RPMI7951 (cell line): ENCODE measurements around the gene TOP1. TPM values are rescaled to one million over a fixed set of nuclear protein-coding genes. Genes with fewer than 3 reads are reported as not detected.

Experiments used
- DNase-seq: peaks from one replicate; pipeline ENCODE4 v3.0.0-alpha.2; 2012; ENCODE audit warnings: low read depth
- total RNA-seq: library from RNA; depleted of rRNA; stranded (reverse); fragments of >200 nt; shearing (Covaris generic); gene quantifications from 2 replicates; pipeline ENCODE4 v1.2.3, GENCODE V29; 2014; rRNA removed

TOP1 gene
- 15.6 and 18.5 TPM in 2 replicates for total RNA-seq

DNA sequence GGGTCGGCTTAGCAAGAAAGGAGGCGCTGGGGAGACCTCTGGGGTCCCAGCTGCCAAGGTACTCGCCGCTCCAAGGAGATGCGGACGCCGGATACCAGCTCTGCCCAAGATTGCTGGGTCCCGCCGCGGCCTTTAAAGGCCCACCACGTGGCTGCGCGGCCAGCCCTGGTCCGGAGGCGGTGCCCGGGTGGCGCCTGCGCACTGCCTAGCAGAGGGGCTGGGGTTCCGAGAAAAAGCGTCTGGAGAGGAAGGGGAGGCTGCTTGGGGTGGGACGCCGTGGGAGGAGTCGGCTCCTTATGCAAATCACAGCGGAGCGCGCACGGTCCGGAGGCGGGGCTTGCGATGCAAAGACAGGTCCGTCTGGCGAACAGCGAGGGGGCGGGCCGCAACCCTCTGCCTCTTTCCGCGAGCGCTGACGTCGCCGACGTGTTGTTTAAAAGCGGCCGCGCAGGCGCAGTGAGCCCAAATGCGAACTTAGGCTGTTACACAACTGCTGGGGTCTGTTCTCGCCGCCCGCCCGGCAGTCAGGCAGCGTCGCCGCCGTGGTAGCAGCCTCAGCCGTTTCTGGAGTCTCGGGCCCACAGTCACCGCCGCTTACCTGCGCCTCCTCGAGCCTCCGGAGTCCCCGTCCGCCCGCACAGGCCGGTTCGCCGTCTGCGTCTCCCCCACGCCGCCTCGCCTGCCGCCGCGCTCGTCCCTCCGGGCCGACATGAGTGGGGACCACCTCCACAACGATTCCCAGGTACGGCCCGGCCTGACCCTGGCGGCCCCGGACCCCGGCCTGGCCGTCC, at the start of gene TOP1:
TSS of gene TOP1 (plus strand) at position 464 of the 791 bp plus-strand sequence. CDS start at position 710, 246 bp downstream.
- DNase-seq, result peak; percentile 100

GRCh38 chr20:40979247-40979646, 49.4 kb upstream of the TOP1 start:
- DNase-seq, result no peak

- DNase-seq, result no peak
Observed at GRCh38 chr20:40980106-40980827, 48.4 kb upstream of the TOP1 start.

DNA sequence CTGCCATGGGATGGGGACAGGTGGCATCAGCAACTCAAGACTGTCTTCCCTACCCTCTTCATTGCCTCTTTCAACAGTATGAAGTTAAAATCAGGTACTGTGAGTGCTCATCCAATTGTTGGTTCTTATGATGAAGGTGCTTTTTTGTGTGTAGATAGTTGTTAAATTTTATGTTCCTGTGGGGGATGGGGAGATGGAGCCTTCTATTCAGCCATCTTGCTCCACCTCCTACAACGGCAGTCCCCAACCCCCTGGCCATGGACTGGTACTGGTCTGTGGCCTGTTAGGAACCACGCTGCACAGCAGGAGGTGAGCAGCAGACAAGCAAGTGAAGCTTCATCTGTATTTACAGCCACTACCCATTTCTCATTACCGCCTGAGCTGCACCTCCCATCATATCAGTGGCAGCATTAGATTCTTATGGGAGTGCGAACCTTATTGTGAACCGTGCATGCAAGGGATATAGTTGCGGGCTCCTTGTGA, 47.8 kb upstream of the TOP1 start:
- DNase-seq, result no peak

DNA sequence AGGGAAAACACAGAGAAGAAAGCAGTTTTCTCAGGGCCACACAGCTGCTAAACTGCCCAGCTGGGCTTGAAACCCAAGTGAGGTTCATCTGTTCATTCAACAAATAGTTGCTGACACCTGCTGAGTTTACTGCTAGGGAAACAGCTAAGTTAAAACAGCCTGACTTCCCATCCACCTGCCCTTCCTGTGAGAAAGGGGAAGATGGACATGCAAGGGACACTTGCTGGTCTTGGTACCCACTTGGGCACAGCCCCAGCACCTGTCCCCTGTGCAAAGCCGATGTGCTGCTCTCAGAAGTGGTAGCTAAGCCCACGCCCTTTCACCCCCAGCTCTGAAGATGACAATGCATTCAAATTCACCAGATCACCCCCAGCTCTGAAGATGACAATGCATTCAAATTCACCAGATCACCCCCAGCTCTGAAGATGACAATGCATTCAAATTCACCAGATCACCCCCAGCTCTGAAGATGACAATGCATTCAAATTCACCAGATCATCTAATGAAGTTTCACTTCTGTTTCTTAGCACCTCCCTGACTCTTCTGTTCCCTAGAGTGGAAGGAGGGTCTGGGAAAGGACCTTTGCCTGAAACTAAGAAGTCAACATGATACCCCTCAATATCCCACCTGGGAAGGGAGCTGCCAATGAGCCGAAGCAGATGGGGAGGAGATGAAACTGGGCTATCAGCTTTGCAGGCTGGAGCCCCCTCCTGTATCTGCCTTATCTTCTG, 46.0 kb upstream of the TOP1 start:
- no peak for DNase-seq

DNA sequence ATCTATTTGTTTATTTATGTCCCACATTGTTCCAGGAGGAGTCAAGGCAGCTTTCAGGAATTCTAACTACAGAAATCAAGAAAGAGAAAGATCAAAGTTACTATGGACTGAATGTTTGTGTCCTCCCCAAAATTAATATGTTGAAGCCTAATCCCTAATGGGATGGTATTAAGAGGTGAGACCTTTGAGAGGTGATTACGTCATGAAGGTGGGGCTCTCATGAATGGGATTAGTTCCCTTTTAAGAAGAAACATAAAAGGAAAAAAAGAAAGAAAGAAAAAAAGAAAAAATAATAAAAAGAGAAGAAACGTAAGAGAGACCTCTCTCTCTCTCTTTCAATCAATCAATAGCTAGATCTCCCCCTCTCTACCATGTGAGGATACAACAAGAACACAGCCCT, 44.7 kb upstream of the TOP1 start:
- no peak for DNase-seq

GRCh38 chr20:40984496-40984895, 44.1 kb upstream of the TOP1 start:
- DNase-seq, result no peak

DNA sequence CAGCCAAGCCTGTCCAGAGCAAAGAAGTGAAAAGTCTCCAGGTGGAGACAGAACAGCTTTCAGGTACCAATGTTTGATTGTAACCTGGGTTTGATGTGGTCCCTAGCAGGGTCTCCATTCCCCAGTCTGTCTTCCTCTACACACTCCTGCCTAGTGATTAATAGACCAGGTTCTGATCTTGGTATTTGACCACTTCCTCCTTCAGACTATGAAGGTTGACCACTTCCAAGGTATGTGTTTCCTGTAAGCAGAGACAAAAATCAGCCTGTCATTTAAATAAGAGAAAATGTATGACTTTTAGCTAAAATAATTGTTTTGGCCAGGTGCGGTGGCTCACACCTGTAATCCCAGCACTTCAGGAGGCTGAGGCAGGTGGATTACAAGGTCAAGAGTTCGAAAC, 41.8 kb upstream of the TOP1 start:
- DNase-seq, result no peak

GRCh38 chr20:40990542-40991120, 38.0 kb upstream of the TOP1 start:
- peak; percentile 91 for DNase-seq

GRCh38 chr20:40991181-40991889, 37.3 kb upstream of the TOP1 start:
- DNase-seq, result no peak

DNA sequence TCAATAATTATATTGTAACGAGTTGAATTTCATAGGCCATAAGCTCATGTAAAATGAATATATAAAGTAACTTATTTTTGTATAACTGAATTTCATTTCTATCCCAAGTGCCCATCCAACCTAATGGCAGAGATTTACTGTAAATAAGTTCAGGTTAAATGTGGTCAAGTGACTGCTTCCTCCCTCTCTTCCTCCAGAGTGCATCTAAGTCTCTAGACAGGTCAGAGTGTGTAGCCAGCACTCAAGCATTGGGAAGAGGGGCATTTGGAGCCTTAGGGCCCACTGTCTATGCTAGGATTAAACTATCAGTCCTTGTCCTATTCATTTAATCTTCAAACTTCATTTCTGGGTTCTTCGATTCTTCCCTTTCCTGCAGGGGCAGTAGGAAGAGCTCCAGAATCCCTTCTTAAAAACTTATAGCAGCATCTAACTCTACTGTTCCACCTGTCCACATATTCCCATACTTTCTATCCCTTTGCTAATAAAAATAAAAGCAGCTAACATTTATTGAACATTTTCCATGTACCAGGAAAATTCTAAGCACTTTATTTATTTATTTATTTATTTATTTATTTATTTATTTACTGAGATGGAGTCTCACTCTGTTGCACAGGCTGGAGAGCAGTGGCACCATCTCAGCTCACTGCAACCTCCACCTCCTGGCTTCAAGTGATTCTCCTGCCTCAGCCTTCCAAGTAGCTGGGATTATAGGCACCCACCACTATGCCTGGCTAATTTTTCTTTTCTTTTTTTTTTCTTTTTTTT, 36.1 kb upstream of the TOP1 start:
- no peak for DNase-seq

DNA sequence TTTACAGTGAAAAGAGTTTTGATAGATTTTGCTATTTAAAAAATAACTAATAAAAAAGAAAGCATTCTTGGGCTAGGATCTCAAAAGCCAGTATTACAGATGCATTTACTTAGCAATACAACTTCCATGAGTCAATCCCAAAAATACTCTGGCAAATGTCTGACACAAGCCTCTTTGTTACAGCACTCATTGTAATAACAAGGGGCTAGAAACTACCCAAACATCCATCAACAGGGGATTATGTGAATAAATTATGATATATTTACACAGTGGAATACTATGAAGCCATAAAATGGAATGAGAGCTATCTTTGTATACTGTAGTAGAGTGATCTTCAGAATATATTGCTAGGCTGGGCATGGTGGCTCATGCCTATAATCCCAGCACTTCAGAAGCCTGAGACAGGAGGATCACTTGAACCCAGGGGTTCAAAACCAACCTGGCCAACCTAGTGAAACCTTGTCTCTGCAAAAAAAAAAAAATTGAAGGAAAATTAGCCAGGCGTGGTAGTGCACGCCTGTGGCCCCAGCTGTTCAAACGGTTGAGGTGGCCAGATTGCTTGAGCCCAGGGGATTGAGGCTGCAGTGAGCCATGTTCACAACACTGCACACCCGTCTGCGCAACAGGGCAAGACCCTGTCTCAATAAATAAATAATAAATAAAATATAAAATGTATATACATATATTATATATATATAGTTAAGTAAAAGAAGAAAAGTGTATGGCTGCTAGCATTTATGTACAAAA, 34.7 kb upstream of the TOP1 start:
- DNase-seq, result no peak

DNA sequence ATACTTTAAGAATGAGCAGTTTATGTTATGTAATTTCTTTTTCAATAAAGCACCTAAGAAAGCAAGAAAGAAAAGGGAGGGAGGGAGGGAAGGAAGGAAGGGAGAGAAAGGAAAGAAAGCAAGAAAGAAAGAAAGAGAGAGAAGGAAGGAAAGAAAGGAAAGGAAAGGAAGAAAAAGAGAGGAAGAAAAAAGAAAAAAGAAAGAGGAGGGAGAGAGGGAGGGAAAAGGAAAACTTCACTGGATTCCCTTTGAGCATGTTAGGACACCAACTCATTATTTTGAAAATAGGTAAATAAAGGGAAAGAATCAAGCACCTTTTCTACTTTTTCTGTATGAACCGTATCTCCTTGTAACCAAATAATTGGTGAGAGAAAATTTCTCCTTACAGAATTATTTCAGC, 32.3 kb upstream of the TOP1 start:
- no peak for DNase-seq

DNA sequence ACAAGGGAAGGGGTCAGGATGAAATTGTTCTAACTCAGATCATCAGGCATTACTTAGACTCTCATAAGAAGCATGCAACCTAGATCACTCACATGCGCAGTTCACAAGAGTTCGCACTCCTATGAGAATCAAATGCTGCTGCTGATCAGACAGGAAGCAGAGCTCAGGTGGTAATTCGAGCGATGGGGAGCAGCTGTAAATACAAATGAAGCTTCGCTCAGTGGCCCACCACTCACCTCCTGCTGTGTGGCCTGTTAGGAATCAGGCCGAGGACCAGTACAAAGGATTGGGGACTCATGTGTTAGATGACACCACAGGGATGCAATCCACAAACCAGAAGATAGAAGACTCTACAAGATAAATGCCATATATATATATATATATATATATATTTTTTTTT, 31.5 kb upstream of the TOP1 start:
- no peak for DNase-seq

DNA sequence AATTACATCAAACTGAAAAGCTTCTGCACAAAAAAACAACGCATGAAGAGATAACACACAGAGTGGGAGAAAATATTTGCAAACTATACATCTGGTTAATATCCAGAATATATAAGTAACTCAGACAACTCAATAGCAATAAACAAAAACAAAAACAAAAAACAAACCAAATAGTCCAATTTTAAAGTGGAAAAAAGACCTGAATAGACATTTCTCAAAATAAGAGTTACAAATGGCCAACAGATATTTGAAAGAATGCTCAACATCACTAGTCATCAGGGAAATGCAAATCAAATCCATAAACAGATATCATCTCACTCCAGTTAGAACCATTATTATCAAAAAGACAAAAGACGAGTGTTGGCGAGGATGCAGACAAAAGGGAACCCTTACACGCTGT, 28.8 kb upstream of the TOP1 start:
- DNase-seq, result no peak

DNA sequence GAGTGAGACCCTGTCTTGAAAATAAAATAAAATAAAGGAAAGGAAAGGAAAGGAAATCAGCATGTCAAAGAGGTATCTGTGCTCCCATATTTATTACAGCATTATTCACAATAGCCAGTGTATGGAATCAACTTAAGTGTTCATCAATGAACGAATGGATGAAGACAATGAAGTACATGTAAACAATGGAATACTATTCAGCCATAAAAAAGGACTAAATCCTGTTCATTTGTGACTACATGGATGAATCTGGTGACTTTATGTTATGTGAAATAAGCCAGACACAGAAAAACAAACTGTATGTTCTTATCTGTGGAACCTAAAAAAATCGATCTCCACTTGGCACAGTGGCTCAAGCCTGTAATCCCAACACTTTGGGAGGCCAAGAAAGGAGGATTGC, 28.0 kb upstream of the TOP1 start:
- DNase-seq, result no peak

DNA sequence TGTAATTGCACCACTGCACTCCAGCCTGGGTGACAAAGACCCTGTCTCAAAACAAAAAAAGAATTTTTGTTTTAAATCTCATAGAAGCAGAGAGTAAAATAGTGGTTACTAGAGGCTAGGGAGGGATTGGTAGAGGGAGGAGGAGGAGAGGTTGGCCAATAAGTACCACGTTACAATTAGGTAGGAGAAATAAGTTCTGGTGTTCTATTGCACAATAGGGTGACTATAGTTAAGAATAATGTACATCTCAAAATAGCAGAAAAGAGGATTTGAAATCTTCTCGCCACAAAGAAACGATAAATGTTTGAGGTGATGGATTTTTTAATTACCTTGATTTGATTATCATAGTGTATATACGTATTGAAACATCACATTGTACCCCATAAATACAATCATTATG, 27.1 kb upstream of the TOP1 start:
- DNase-seq, result no peak

DNA sequence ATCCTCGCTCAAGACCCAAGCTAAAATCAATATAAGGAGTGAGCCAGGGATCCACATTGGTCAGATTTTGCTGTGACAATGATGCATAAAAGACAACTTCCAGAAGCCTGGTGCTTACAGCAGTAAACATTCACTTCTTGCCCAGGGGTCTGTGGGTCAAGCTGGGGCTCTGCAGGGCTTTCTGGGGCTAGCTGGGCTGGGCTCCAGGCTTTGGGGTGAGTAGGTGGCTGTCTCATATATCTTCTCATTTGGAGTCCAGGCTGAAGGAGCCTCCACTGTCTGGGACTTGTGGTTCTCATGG, 25.8 kb upstream of the TOP1 start:
- no peak for DNase-seq

DNA sequence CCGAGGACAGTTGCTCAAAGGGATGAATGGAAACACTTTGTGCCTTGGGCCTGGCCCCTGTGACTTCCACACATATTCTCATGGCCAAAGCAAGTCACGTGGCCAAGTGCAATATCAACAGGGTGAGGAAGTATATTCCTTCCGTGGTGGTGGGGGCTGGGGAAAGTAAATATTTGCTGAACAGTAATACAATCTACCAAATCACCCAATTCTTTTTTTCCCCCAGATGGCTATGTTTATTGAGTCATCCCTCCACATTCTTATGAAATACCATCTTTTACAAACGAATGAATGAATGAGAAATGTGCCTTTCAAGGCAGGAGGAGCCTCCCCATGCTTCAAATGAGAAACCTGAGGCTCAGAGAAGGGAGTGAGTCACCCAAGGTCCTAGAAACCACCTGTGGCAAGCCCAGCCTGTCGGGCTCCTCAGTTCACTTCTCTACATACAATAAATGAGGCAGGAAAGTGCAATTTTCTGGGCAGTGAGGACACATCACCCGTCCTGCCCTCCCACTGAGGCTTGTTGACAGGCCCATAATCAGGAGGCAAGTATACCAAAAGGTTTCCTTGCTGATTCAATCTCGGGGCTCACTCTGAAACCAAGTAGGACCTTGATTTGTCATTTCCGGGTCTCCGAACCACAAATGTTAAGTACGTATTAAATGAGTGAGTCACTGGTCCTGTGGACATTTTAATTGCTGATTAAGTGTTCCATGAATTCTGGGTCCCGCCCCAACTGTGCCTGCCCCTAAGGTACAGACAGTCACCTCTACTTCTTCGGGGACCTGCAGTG, 25.3 kb upstream of the TOP1 start:
- peak; percentile 99 for DNase-seq
